GM12801 (cell line): Measurements from ENCODE around the gene RPP14.

Experiments used
- TF ChIP-seq, protein P1 (sequence below): IDR thresholded peaks from one replicate; pipeline ENCODE4 v1.5.1; 2011; ENCODE audit warnings: control low read depth; ENCODE audit not compliant: insufficient read length; ENCODE audit errors: extremely low read depth

RPP14 gene

DNA sequence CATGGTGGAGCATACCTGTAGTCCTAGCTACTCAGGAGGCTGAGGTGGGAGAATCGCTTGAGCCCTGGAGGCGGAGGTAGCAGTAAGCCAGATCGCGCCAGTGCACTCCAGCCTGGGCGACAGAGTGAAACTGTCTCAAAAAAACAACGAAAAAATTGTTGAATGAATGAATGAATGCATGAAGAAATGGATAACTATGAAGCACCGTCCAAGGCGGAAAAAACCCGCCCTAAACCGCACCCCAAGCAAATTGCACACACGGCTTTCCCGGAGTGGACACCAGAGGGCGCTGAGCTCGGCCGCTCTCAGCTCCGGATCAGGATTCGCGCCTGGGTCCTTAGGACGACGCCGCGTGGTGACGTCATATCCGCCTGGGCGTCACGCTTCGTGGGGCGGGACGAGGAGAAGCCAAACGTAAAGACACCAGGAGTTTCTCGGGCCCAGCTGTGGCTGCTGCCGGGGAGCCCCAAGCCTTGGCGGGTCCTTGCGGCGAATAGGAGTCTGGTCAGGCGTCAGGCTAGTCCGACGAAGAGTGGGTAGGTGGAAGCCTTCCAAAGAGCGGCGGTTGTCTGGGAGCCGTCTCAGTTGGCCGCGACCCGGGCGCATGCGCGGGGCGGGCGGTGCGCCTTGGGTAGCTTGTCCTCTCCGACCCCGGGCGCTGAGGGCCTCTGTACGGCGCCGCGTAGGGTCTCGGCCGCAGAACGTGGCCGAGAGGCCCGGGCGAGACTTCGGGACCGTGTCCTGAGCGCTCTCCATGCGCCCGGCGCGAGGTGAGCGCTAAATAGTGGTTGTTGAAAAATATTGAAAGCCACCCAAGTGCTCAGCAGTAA is at the start of gene RPP14, which contains the start of gene HTD2:
Gene RPP14 (plus strand): TSS at position 364 of the 830 bp plus-strand sequence. CDS start 4,085 bp downstream, outside the sequence.
Gene HTD2 (plus strand): TSS at position 639 of the 830 bp plus-strand sequence. CDS start 11,094 bp downstream, outside the sequence.
- TF ChIP-seq, protein P1, sequence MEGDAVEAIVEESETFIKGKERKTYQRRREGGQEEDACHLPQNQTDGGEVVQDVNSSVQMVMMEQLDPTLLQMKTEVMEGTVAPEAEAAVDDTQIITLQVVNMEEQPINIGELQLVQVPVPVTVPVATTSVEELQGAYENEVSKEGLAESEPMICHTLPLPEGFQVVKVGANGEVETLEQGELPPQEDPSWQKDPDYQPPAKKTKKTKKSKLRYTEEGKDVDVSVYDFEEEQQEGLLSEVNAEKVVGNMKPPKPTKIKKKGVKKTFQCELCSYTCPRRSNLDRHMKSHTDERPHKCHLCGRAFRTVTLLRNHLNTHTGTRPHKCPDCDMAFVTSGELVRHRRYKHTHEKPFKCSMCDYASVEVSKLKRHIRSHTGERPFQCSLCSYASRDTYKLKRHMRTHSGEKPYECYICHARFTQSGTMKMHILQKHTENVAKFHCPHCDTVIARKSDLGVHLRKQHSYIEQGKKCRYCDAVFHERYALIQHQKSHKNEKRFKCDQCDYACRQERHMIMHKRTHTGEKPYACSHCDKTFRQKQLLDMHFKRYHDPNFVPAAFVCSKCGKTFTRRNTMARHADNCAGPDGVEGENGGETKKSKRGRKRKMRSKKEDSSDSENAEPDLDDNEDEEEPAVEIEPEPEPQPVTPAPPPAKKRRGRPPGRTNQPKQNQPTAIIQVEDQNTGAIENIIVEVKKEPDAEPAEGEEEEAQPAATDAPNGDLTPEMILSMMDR: peak; percentile 93

DNA sequence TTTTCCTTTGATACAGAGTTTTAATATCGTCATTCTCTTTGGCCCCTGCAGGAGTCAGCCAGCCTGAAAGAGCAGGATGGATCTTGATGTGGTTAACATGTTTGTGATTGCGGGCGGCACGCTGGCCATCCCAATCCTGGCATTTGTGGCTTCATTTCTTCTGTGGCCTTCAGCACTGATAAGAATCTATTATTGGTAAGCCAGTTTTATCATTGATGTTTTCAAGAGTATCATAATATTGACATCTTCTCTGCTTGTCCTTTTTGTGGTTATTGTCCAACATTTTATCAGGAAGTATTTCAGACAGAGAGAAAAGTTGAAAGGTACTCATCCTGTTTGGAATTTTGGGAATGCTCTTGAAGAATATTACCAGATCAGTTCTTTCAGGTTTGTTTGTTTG is 49.5 kb upstream of the RPP14 start:
- TF ChIP-seq, protein P1: no peak

DNA sequence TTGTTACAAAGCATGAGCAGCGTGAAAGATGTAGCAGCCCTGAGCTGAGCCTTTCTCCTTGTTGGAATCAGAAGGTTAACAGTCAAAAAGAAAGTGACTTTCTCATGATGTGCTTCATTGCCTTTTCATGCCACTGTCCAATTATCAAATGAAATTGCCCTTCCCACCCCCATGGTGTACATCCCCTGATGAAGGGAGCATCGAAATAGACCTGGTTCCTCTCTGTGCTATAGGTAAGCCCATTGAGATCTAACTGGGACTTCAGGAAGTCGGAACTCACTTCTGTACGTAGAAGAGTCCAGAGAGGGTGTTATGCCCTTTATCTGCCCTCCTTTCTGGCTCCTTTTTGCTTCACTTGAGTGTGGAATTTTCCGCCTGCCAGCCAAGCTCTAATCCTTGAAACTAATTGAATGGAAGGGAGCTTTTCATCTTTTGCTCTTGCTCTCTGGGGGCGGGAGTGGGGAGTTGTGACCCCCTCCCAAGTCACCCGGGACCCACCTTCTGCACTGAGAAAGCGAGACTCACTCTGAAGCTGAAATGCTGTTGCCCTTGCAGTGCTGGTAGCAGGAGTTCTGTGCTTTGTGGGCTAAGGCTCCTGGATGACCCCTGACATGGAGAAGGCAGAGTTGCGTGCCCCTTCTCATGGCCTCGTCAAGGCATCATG is 47.5 kb upstream of the RPP14 start:
- TF ChIP-seq, protein P1: no peak

DNA sequence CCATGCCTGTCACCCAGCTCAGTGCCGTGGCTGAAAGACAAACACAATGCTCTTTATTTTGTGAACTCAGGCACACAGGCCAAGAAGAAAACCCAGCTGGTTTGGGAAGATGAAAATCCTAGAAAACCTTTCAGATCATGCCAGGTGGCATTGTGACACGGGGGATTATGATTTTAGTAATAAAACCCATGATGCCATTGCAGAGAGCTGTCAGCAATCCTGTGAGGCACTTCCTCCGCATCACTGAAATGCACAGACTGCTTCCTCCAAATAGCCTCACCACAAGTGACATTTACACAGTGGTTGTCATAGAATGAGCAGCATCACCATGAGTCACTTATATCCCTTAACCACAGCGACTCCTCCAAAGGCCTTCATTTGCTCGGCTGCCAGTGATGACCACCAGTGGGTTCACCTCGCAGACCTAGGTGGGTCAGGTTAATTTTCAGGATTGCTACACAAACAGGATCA is 45.7 kb upstream of the RPP14 start:
- TF ChIP-seq, protein P1: no peak

GRCh38 chr3:58260733-58261132 is 45.3 kb upstream of the RPP14 start:
- TF ChIP-seq, protein P1: no peak

GRCh38 chr3:58261954-58262666 is 43.9 kb upstream of the RPP14 start:
- TF ChIP-seq, protein P1: no peak

DNA sequence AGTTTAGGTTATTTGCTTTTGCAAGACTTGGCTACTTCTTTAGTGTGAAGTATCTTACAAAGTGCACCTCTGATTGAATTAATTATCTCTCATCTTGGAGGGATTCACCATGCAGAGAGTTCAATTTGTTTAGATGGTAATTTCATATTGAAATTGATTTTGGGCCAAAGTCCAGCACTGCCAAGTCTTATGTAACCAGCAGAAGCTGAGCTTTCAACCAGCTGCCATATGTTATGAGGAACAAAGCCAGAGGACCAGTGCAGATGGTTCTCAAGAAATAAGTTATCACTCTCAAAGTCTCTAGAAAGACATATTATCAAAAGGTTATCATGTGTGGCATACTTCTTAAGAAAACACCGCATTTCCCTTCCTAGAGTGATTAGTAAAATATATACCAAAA is 39.5 kb upstream of the RPP14 start:
- TF ChIP-seq, protein P1: no peak
